KOPT-K1 (cell line): ENCODE results near the gene FTSJ1.

Source experiments
- H3K27ac ChIP-seq: fragments of 200-600 bp; sonication (generic); 2 replicates; pipeline ENCODE4 v1.5.1; 2016; ENCODE audit warnings: antibody characterized with exemption, mild to moderate bottlenecking, low read depth, low read length; ENCODE audit not compliant: poor library complexity, severe bottlenecking
- H3K36me3 ChIP-seq: fragments of 200-600 bp; sonication (generic); 2 replicates; pipeline ENCODE4 v1.5.1; 2017; ENCODE audit warnings: antibody characterized with exemption, mild to moderate bottlenecking, low read length, moderate library complexity; ENCODE audit not compliant: insufficient read depth
- H3K9me3 ChIP-seq: fragments of 200-600 bp; sonication (generic); 2 replicates; pipeline ENCODE4 v1.5.1; 2017; ENCODE audit warnings: antibody characterized with exemption, low read length, mild to moderate bottlenecking; ENCODE audit not compliant: insufficient read depth, poor library complexity, severe bottlenecking

Gene FTSJ1

GRCh38 chrX:48497871-48498270 is 21.9 kb downstream of the FTSJ1 start:
- Histone ChIP-seq H3K9me3 (no peaks in the 10 kb centered on the region), H3K36me3 (no peaks in the 10 kb centered on the region), H3K27ac (no peak overlapping the region)

GRCh38 chrX:48498374-48498809 is 22.4 kb downstream of the FTSJ1 start:
- Histone ChIP-seq H3K36me3 (no peaks in the 10 kb centered on the region), H3K27ac (no peak overlapping the region), H3K9me3 (no peaks in the 10 kb centered on the region)

GRCh38 chrX:48504261-48504660 is 28.3 kb downstream of the FTSJ1 start:
- Histone ChIP-seq H3K27ac (no peak overlapping the region), H3K36me3 (no peaks in the 10 kb centered on the region), H3K9me3 (no peaks in the 10 kb centered on the region)

GRCh38 chrX:48505481-48505880 is 29.5 kb downstream of the FTSJ1 start:
- Histone ChIP-seq H3K27ac (no peak overlapping the region), H3K9me3 (no peaks in the 10 kb centered on the region), H3K36me3 (no peaks in the 10 kb centered on the region)

- H3K27ac ChIP-seq = no peak overlapping the region
- H3K36me3 ChIP-seq = no peaks in the 10 kb centered on the region
- H3K9me3 ChIP-seq = no peaks in the 10 kb centered on the region
Observed at GRCh38 chrX:48507246-48507645, 31.2 kb downstream of the FTSJ1 start.

GRCh38 chrX:48508400-48509244 is 32.6 kb downstream of the FTSJ1 start, which contains the start of gene PORCN:
Gene PORCN, plus strand, starts transcription at chrX:48508992. Its CDS starts 829 bp downstream, at chrX:48509821.
- no peaks in the 10 kb centered on the region for H3K9me3 ChIP-seq
- H3K27ac ChIP-seq = peak within 1 kb of the TSS; percentile 60
- no peaks in the 10 kb centered on the region for H3K36me3 ChIP-seq

GRCh38 chrX:48509245-48509590 is 33.2 kb downstream of the FTSJ1 start:
- Histone ChIP-seq H3K9me3 (no peaks in the 10 kb centered on the region), H3K27ac (peak overlapping the region; percentile 32), H3K36me3 (no peaks in the 10 kb centered on the region)

GRCh38 chrX:48509619-48510018 is 33.6 kb downstream of the FTSJ1 start:
- Histone ChIP-seq H3K9me3 (no peaks in the 10 kb centered on the region), H3K27ac (peak overlapping the region; percentile 32), H3K36me3 (no peaks in the 10 kb centered on the region)

- H3K36me3 ChIP-seq = no peaks in the 10 kb centered on the region
- no peaks in the 10 kb centered on the region for H3K9me3 ChIP-seq
- H3K27ac ChIP-seq = no peak overlapping the region
Observed at GRCh38 chrX:48511560-48511959, 35.6 kb downstream of the FTSJ1 start.

- Histone ChIP-seq H3K9me3 (no peaks in the 10 kb centered on the region), H3K36me3 (no peaks in the 10 kb centered on the region)
Observed at GRCh38 chrX:48512371-48512935, 36.5 kb downstream of the FTSJ1 start.

GRCh38 chrX:48513670-48514069 is 37.7 kb downstream of the FTSJ1 start:
- Histone ChIP-seq H3K36me3 (no peaks in the 10 kb centered on the region), H3K9me3 (no peaks in the 10 kb centered on the region), H3K27ac (no peak overlapping the region)

More at GRCh38 chrX:48512371-48512935, 36.5 kb downstream of the FTSJ1 start:
- H3K27ac ChIP-seq = no peak overlapping the region

- H3K9me3 ChIP-seq = no peaks in the 10 kb centered on the region
- H3K27ac ChIP-seq = no peak overlapping the region
- no peaks in the 10 kb centered on the region for H3K36me3 ChIP-seq
Observed at GRCh38 chrX:48514126-48514806, 38.3 kb downstream of the FTSJ1 start.

- Histone ChIP-seq H3K36me3 (no peaks in the 10 kb centered on the region), H3K9me3 (no peaks in the 10 kb centered on the region), H3K27ac (no peak overlapping the region)
Observed at GRCh38 chrX:48514868-48515460, 39.0 kb downstream of the FTSJ1 start.

- H3K36me3 ChIP-seq = no peaks in the 10 kb centered on the region
- H3K9me3 ChIP-seq = no peaks in the 10 kb centered on the region
- H3K27ac ChIP-seq = no peak overlapping the region
Observed at GRCh38 chrX:48515842-48516241, 39.8 kb downstream of the FTSJ1 start.

- no peak overlapping the region for H3K27ac ChIP-seq
- H3K9me3 ChIP-seq = no peaks in the 10 kb centered on the region
- no peaks in the 10 kb centered on the region for H3K36me3 ChIP-seq
Observed at GRCh38 chrX:48516285-48516684, 40.3 kb downstream of the FTSJ1 start.
